ENCODE data around the gene MED19.

- TF ChIP-seq, protein P1, sequence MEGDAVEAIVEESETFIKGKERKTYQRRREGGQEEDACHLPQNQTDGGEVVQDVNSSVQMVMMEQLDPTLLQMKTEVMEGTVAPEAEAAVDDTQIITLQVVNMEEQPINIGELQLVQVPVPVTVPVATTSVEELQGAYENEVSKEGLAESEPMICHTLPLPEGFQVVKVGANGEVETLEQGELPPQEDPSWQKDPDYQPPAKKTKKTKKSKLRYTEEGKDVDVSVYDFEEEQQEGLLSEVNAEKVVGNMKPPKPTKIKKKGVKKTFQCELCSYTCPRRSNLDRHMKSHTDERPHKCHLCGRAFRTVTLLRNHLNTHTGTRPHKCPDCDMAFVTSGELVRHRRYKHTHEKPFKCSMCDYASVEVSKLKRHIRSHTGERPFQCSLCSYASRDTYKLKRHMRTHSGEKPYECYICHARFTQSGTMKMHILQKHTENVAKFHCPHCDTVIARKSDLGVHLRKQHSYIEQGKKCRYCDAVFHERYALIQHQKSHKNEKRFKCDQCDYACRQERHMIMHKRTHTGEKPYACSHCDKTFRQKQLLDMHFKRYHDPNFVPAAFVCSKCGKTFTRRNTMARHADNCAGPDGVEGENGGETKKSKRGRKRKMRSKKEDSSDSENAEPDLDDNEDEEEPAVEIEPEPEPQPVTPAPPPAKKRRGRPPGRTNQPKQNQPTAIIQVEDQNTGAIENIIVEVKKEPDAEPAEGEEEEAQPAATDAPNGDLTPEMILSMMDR (conservative IDR thresholded peaks at IDR 0.05; ENCODE audit: low read length): no peak
- no peak for TF ChIP-seq EZH2phosphoT487 (IDR thresholded peaks at IDR 0.05; ENCODE audit: borderline replicate concordance, low read depth, low read length)
Observed at GRCh38 chr11:57752954-57753353, 40.9 kb upstream of the MED19 start.

Measured in OCI-LY7 (cell line).